A549 treated with CORT108297 at 1 μM for 4 hours (cell line): ENCODE results near the gene CCND2. TPM values are rescaled to one million over a fixed set of nuclear protein-coding genes. Genes with fewer than 3 reads are reported as not detected.

Source experiments
- total RNA-seq: library from RNA; stranded (reverse); fragments of 200-300 nt; extraction: Qiagen RNA extraction; gene quantifications from 5 replicates; pipeline ENCODE4 v1.2.3, GENCODE V29; 2022

Gene CCND2
- not detected in 5 replicates for total RNA-seq

DNA sequence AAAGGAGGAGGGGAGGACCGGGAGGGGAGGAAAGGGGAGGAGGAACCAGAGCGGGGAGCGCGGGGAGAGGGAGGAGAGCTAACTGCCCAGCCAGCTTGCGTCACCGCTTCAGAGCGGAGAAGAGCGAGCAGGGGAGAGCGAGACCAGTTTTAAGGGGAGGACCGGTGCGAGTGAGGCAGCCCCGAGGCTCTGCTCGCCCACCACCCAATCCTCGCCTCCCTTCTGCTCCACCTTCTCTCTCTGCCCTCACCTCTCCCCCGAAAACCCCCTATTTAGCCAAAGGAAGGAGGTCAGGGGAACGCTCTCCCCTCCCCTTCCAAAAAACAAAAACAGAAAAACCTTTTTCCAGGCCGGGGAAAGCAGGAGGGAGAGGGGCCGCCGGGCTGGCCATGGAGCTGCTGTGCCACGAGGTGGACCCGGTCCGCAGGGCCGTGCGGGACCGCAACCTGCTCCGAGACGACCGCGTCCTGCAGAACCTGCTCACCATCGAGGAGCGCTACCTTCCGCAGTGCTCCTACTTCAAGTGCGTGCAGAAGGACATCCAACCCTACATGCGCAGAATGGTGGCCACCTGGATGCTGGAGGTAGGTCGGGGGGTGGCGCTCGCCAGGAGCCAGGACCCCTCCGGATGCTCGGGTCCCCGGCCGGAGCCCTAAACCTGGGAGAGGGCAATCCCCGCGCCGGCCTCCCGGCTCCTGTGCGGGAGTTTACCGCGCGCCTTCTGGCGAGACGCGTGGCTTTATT, at the start of gene CCND2:
TSS of gene CCND2 (plus strand) at position 111 of the 744 bp plus-strand sequence. CDS start at position 390, 279 bp downstream.

GRCh38 chr12:4320853-4321701, 47.5 kb downstream of the CCND2 start, which contains the start of gene TIGAR:
Gene TIGAR (plus strand): TSS chr12:4321213. CDS start chr12:4321272, 59 bp downstream.

Other genes starting within 250 kb of the CCND2 start
- 36.6 to 44.1 TPM (median 42.9 TPM) in 5 replicates for gene TIGAR, start 47.5 kb downstream of the CCND2 start, total RNA-seq
- not detected in 5 replicates for gene FGF23, start 106.0 kb downstream of the CCND2 start, total RNA-seq
- not detected in 5 replicates for gene FGF6, start 172.1 kb downstream of the CCND2 start, total RNA-seq